M059J (cell line): ENCODE results near the gene SIX4. TPM values are rescaled to one million over a fixed set of nuclear protein-coding genes. Genes with fewer than 3 reads are reported as not detected.

ENCODE experiments used
- total RNA-seq: library from RNA; depleted of rRNA; stranded (reverse); fragments of >200 nt; shearing (Covaris generic); gene quantifications from 2 replicates; pipeline ENCODE4 v1.2.3, GENCODE V29; 2014; rRNA removed

Gene SIX4
- total RNA-seq, 1 experiment from 2014 or later: 23.8 TPM

Other genes with a start within 250 kb of the SIX4 start
- gene C14orf39, start 238.3 kb downstream of the SIX4 start, total RNA-seq: not detected in 2 replicates
- gene SIX6, start 215.2 kb downstream of the SIX4 start, total RNA-seq: not detected in 2 replicates
- 8.0 and 12.5 TPM in 2 replicates for gene SIX1, start 74.9 kb downstream of the SIX4 start, total RNA-seq
- 81.6 and 99.3 TPM in 2 replicates for gene MNAT1, start 10.4 kb upstream of the SIX4 start, total RNA-seq